ENCODE measurements around the gene FAM193A. TPM values are rescaled to one million over a fixed set of nuclear protein-coding genes. Genes with fewer than 3 reads are reported as not detected.
"Not testable (repeated sequence)": the region's sequence is repeated elsewhere in the genome, so short reads cannot be mapped to it uniquely, and the experiment has no call there.

FAM193A gene
- total RNA-seq, 8 experiments from 2014 or later: 9.1 to 38.2 (median 18.6) TPM

GRCh38 chr4:2591189-2591588 lies 54.7 kb downstream of the FAM193A start:
- ATAC-seq (replicated peaks in 6 of 8): peak in 5 of 8 experiments; percentile 81 to 92 (median 87)
- H3K4me3 ChIP-seq: no peak overlapping the region
- 14 to 100% (median 25%) methylated on average over 2 to 8 of the region's 8 CpGs; no CpG with 5 or more reads in 1 of the 10 experiments for WGBS, 10 experiments
- in situ Hi-C loops (cut with MboI; ENCODE audit: low pct_unique_long_range_greater_than_20kb in 2 of 9, low sequenced_read_pairs in 9 of 9, unreplicated experiment in 9 of 9): no loop called here
- peak overlapping the region; percentile 2 to 30 for H3K27ac ChIP-seq
- peaks cover 26 to 33% of the 10 kb centered on the region in 2 donors for H3K4me1 ChIP-seq (replicated peaks in 1 of 2)

- in situ Hi-C loops (cut with MboI; ENCODE audit: low pct_unique_long_range_greater_than_20kb in 2 of 9, low sequenced_read_pairs in 9 of 9, unreplicated experiment in 9 of 9); H3K27ac ChIP-seq; ATAC-seq (replicated peaks in 6 of 8); H3K4me3 ChIP-seq: not testable (repeated sequence)
- 90 to 100% (median 97%) methylated on average over 2 to 10 of the region's 12 CpGs; no CpG with 5 or more reads in 2 of the 10 experiments for WGBS, 10 experiments
- H3K4me1 ChIP-seq (replicated peaks in 1 of 2): peaks cover 30 to 35% of the 10 kb centered on the region in 2 donors
These were observed 55.6 kb downstream of the FAM193A start for GRCh38 chr4:2592014-2592413.

DNA sequence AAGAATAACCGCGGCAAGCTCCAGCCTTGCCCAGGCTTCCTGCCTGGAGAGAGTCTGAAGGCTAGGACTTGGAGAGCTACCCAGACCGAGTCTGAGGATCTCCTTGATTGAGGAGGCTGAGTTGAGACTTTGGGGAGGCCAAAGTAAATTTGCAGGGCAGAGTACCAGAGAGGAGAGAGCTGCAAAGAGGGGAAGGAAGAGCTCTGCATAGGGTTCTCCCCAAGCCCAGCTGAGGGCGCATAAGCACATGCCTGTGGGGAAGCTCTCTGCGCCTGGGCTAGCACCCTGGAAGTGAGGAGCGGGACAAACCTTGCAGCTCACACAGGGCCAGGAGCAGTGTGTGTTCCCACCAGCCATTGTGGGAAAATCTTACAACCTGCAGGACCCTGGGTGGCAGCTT lies 56.1 kb downstream of the FAM193A start:
- ATAC-seq (replicated peaks in 6 of 8): peak in 6 of 8 experiments; percentile 20 to 54 (median 30)
- H3K27ac ChIP-seq: no peak overlapping the region
- 52 to 100% (median 74%) methylated on average over 1 to 4 of the region's 6 CpGs; no CpG with 5 or more reads in 4 of the 10 experiments for WGBS, 10 experiments
- no peak overlapping the region for H3K4me3 ChIP-seq
- in situ Hi-C loops (cut with MboI; ENCODE audit: low pct_unique_long_range_greater_than_20kb in 2 of 9, low sequenced_read_pairs in 9 of 9, unreplicated experiment in 9 of 9): no loop called here
- peaks cover 35 to 41% of the 10 kb centered on the region in 2 donors for H3K4me1 ChIP-seq (replicated peaks in 1 of 2)

- Histone ChIP-seq H3K27ac (no peak overlapping the region), H3K4me3 (no peak overlapping the region), H3K4me1 (replicated peaks in 1 of 2) (peaks cover 40 to 45% of the 10 kb centered on the region in 2 donors)
- in situ Hi-C loops (cut with MboI; ENCODE audit: low pct_unique_long_range_greater_than_20kb in 2 of 9, low sequenced_read_pairs in 9 of 9, unreplicated experiment in 9 of 9): no loop called here
- 20 to 80% (median 60%) methylated on average over 1 to 4 of the region's 5 CpGs; no CpG with 5 or more reads in 4 of the 10 experiments for WGBS, 10 experiments
- ATAC-seq (replicated peaks in 6 of 8): peak in 5 of 8 experiments; percentile 4 to 37 (median 23)
These were observed 56.6 kb downstream of the FAM193A start for GRCh38 chr4:2593003-2593402.

GRCh38 chr4:2595436-2595835 lies 59.0 kb downstream of the FAM193A start:
- 0 to 100% (median 60%) methylated on average over 1 to 3 of the region's 3 CpGs; no CpG with 5 or more reads in 4 of the 10 experiments for WGBS, 10 experiments
- peaks cover 51% of the 10 kb centered on the region in 2 donors for H3K4me1 ChIP-seq (replicated peaks in 1 of 2)
- H3K27ac ChIP-seq: no peak overlapping the region

DNA sequence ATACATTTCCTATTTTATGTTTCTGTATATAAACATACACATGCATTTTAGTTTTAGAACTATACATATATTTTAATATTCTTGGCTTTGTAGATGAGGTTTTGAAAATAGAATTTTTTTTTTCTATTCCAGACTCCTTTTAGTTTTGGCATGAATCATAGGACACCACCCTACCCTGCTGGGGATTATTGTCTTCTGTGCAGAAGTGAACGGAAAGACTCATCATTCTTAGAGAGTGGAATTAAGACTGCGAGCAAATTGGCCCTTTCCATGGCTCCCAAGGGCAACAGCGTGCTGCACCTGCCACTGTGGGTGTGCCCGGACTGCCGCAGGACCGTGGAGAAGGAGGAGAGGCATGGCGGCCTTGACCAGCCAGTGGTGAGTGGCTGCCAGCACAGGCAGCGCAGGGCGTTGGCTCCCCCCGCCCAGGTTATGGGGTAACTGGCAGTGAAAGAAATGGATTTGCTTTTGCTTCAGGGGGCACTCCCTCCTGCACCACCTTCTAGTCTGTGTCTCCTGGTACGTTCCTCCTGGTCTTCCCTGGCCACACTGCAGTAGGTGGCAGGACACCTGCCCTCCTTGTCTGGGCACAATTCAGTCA lies 59.6 kb downstream of the FAM193A start:
- Histone ChIP-seq H3K4me3 (no peak overlapping the region), H3K4me1 (replicated peaks in 1 of 2) (peaks cover 47 to 50% of the 10 kb centered on the region in 2 donors), H3K27ac (no peak overlapping the region)
- in situ Hi-C loops (cut with MboI; ENCODE audit: low pct_unique_long_range_greater_than_20kb in 2 of 9, low sequenced_read_pairs in 9 of 9, unreplicated experiment in 9 of 9): no loop called here
- ATAC-seq (replicated peaks in 6 of 8): peak in 3 of 8 experiments; percentile 17 to 60 (median 28)
- 63 to 94% (median 82%) methylated on average over 3 to 7 of the region's 11 CpGs; no CpG with 5 or more reads in 5 of the 10 experiments for WGBS, 10 experiments

More at GRCh38 chr4:2595436-2595835, 59.0 kb downstream of the FAM193A start:
- H3K4me3 ChIP-seq: no peak overlapping the region
- peak in 3 of 8 experiments; percentile 31 to 44 (median 34) for ATAC-seq (replicated peaks in 6 of 8)
- in situ Hi-C loops (cut with MboI; ENCODE audit: low pct_unique_long_range_greater_than_20kb in 2 of 9, low sequenced_read_pairs in 9 of 9, unreplicated experiment in 9 of 9): no loop called here

DNA sequence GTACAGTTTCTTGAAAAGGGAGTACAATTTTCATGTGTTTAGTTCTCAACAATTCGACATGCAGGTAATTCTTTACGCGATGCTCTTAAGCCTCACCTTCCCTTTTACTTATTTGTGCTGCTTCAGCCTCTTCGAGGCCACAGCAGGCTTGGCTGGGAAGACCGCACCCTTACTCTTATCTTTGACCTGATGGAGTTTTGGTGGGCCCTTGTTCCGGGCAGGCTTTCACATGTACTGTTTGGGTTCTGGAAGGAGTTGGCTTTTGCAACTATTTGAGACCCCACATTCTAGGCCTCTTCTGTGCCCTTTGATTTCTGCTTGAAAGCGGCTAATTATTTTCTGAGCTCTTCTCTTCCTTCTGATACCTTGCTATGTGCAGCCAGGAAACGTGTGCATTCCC lies 60.2 kb downstream of the FAM193A start:
- no peak overlapping the region for H3K4me3 ChIP-seq
- H3K4me1 ChIP-seq (replicated peaks in 1 of 2): peaks cover 43 to 44% of the 10 kb centered on the region in 2 donors
- in situ Hi-C loops (cut with MboI; ENCODE audit: low pct_unique_long_range_greater_than_20kb in 2 of 9, low sequenced_read_pairs in 9 of 9, unreplicated experiment in 9 of 9): no loop called here
- 43 to 100% (median 89%) methylated on average over 1 to 8 of the region's 8 CpGs; no CpG with 5 or more reads in 2 of the 10 experiments for WGBS, 10 experiments
- H3K27ac ChIP-seq: peak overlapping the region; percentile 19 to 33
- ATAC-seq (replicated peaks in 6 of 8): no peak

DNA sequence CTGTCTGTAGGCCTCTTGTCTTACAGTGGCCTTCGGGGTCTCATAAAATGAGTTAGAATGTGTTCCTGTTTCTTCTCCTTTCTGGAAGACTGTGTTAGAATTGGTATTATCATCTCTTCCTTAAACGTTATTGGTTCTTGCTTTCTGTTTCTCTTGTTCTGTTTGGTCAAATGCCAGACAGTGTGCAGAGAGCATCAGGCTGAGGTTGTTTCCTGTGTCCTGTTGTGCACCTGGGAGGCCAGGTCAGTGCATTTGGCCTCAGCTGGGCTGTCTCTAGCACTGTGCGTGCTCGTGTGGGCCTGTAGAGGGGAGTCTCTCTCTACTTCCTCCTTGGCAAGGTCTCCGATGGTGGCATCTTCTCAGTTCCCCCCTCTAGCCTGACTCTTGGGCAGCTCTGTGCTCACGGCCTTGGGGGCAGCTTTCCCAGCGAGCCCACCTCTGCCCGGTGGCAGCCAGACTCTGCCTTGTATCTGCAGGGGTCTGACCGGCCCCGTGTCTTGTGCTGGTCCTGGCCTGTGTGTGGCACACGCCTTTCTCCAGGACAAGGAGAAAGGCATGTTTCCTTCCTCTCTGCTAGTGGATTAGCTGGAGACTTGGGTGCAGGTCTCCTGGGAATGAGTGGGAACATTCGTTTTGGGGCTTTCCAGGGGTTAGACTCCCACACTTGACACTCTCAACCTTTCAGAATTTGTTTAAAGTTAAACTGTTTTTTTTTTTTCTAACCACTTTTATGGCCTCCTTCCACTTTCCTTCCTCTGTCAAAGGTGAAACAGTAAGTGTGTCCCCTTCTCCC lies 62.3 kb downstream of the FAM193A start:
- H3K4me3 ChIP-seq: no peak overlapping the region
- H3K4me1 ChIP-seq (replicated peaks in 1 of 2): peaks cover 23 to 27% of the 10 kb centered on the region in 2 donors
- 50 to 100% (median 72%) methylated on average over 1 to 7 of the region's 12 CpGs; no CpG with 5 or more reads in 2 of the 10 experiments for WGBS, 10 experiments
- ATAC-seq (replicated peaks in 6 of 8): peak in 4 of 8 experiments; percentile 8 to 51 (median 28)
- in situ Hi-C loops (cut with MboI; ENCODE audit: low pct_unique_long_range_greater_than_20kb in 2 of 9, low sequenced_read_pairs in 9 of 9, unreplicated experiment in 9 of 9): no loop called here
- no peak overlapping the region for H3K27ac ChIP-seq

DNA sequence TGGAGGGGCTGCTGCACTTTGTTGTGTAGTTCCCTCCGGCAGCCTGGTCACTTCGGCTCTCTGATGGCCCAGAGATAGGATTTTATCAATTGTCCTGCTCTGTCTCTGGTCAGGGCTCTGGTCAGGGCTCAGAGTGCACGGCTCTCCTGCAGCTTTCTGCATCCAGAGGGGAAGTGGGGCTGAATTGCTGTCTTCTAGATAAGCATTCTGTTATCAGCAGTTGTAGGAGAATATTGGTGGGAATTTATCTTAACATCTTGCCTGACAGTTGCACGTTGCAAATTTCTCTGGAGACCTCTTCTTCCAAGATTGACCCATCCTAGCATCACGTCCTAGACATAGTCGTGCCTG lies 62.8 kb downstream of the FAM193A start:
- 50 to 100% (median 86%) methylated on average over 1 to 6 of the region's 6 CpGs; no CpG with 5 or more reads in 1 of the 10 experiments for WGBS, 10 experiments
- Histone ChIP-seq H3K27ac (no peak overlapping the region), H3K4me1 (replicated peaks in 1 of 2) (peaks cover 19 to 27% of the 10 kb centered on the region in 2 donors), H3K4me3 (no peak overlapping the region)
- no peak for ATAC-seq (replicated peaks in 6 of 8)
- in situ Hi-C loops (cut with MboI; ENCODE audit: low pct_unique_long_range_greater_than_20kb in 2 of 9, low sequenced_read_pairs in 9 of 9, unreplicated experiment in 9 of 9): no loop called here

DNA sequence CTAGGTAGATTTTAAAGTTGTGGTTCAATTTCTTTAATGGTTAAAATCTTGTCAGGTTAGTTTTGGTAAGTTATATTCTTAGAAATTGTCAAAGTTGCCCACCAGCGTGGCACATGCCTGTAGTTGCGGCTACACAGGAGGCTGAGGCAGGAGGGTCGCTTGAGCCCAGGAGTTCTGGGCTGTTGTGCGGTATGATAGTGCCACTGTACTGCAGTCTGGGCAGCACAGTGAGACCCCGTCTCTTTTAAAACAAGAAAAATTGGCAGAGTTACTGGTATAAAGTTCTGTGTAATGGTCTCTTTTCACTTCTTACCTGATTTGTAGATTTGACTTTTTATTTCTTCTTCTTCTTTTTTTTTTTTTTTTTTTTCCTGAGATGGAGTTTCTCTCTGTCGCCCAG lies 64.4 kb downstream of the FAM193A start:
- H3K27ac ChIP-seq: no peak overlapping the region

DNA sequence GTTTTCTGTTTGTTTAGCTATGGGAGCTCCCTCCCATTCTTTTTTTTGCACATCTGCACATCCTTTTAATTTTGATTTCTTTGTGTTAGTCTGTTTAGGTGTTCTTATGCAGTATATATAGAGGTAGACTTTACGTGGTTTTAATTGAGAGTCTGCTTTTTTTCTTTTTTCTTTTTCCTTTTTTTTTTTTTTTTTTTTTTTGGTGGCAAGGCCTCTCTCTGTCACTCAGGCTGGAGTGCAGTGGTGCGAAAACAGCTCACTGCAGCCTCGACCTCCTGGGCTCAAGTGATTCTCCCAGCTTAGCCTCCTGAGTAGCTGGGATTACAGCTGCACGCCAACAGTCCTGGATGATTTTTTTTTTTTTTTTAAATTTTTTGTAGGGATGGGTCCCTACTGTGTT lies 68.2 kb downstream of the FAM193A start:
- no peak for ATAC-seq (replicated peaks in 6 of 8)
- 47 to 100% (median 74%) methylated on average over 1 to 4 of the region's 4 CpGs; no CpG with 5 or more reads in 3 of the 10 experiments for WGBS, 10 experiments
- H3K27ac ChIP-seq: no peak overlapping the region
- H3K4me3 ChIP-seq: no peak overlapping the region
- in situ Hi-C loops (cut with MboI; ENCODE audit: low pct_unique_long_range_greater_than_20kb in 2 of 9, low sequenced_read_pairs in 9 of 9, unreplicated experiment in 9 of 9): no loop called here
- peaks cover 0 to 7% of the 10 kb centered on the region in 2 donors for H3K4me1 ChIP-seq (replicated peaks in 1 of 2)

More for the DNA sequence above, 64.4 kb downstream of the FAM193A start:
- Histone ChIP-seq H3K4me3 (no peak overlapping the region), H3K4me1 (replicated peaks in 1 of 2) (peaks cover 19 to 25% of the 10 kb centered on the region in 2 donors)
- in situ Hi-C loops (cut with MboI; ENCODE audit: low pct_unique_long_range_greater_than_20kb in 2 of 9, low sequenced_read_pairs in 9 of 9, unreplicated experiment in 9 of 9): no loop called here
- WGBS, 10 experiments: 93 to 100% (median 100%) methylated on average over 2 to 6 of the region's 6 CpGs; no CpG with 5 or more reads in 3 of the 10 experiments
- ATAC-seq (replicated peaks in 6 of 8): no peak

- in situ Hi-C loops (cut with MboI; ENCODE audit: low pct_unique_long_range_greater_than_20kb in 2 of 9, low sequenced_read_pairs in 9 of 9, unreplicated experiment in 9 of 9): no loop called here
- WGBS, 10 experiments: 10 to 100% (median 73%) methylated on average over 1 to 9 of the region's 9 CpGs; no CpG with 5 or more reads in 1 of the 10 experiments
- Histone ChIP-seq H3K4me1 (replicated peaks in 1 of 2) (peaks cover 0 to 7% of the 10 kb centered on the region in 2 donors), H3K27ac (no peak overlapping the region), H3K4me3 (no peak overlapping the region)
- ATAC-seq (replicated peaks in 6 of 8): peak in 3 of 8 experiments; percentile 42 to 85 (median 73)
These were observed 70.6 kb downstream of the FAM193A start for GRCh38 chr4:2606960-2607506.

DNA sequence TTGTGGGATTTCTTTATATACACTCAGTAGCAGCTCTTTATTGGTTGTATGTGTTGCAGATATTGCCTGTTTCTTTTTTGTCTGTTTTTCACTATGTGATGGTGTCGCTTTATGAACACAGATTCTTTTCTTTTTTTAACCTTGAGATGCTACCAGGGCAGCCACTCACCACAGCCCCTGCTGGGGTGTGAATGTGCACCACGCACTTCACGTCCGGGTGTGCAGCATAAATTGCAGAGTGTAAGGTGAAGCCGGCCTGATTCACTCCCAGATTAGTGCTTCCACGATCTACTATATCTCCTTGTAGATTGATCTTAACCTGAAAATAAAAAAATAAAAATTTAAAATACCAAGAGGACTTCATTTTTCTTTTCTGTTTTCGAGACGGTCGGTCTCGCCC lies 71.4 kb downstream of the FAM193A start:
- in situ Hi-C loops (cut with MboI; ENCODE audit: low pct_unique_long_range_greater_than_20kb in 2 of 9, low sequenced_read_pairs in 9 of 9, unreplicated experiment in 9 of 9): no loop called here
- no peak overlapping the region for H3K4me3 ChIP-seq
- ATAC-seq (replicated peaks in 6 of 8): no peak
- peaks cover 0 to 7% of the 10 kb centered on the region in 2 donors for H3K4me1 ChIP-seq (replicated peaks in 1 of 2)
- WGBS, 10 experiments: 60 to 97% (median 92%) methylated on average over 1 to 8 of the region's 10 CpGs; no CpG with 5 or more reads in 2 of the 10 experiments
- H3K27ac ChIP-seq: no peak overlapping the region
